GM12864 (cell line): Measurements from ENCODE around the gene GCM1.

Experiments used
- DNase-seq: peaks from one replicate; pipeline ENCODE4 v3.0.0-alpha.2; 2011; ENCODE audit warnings: low read depth
- H3K4me3 ChIP-seq: 2 replicates; pipeline ENCODE4 v1.5.1; 2011; ENCODE audit warnings: mild to moderate bottlenecking, low read depth, low read length, control low read depth
- CTCF ChIP-seq: IDR thresholded peaks from 2 replicates; pipeline ENCODE4 v1.5.1; 2011; ENCODE audit warnings: low read depth, mild to moderate bottlenecking, moderate library complexity, low read length, control low read depth, inconsistent platforms; ENCODE audit errors: missing control alignments

GCM1 gene

GRCh38 chr6:53080813-53081212, 67.8 kb downstream of the GCM1 start:
- no peak overlapping the region for H3K4me3 ChIP-seq
- DNase-seq, result no peak
- no peak for TF ChIP-seq CTCF
